Panc1 (cell line): ENCODE measurements around the gene EPHB6. TPM values are rescaled to one million over a fixed set of nuclear protein-coding genes. Genes with fewer than 3 reads are reported as not detected.

ENCODE experiments used
- ATAC-seq: fragments of 200-7000 bp; cut with Tn5 transposase; 2 replicates; pipeline ENCODE4 v1.9.1; 2020; ENCODE audit warnings: mild to moderate bottlenecking, moderate library complexity
- BruUV-seq: library from RNA; stranded (reverse); fragments of 400-500 nt; replicated peaks from 2 replicates; lab custom pipeline; 2021; lab: Mats Ljungman, UMichigan
- CTCF ChIA-PET: fragments of 300-600 bp; sonication (Branson Sonifier 250); formaldehyde crosslinking; loops from one replicate; lab custom pipeline; 2022; ENCODE audit warnings: antibody characterized with exemption; lab: Charles Lee
- POLR2A ChIA-PET: fragments of 300-600 bp; sonication (Branson Sonifier 250); formaldehyde crosslinking; loops from one replicate; lab custom pipeline; 2022; ENCODE audit warnings: antibody characterized with exemption; lab: Charles Lee
- DNase-seq: peaks from one replicate; pipeline ENCODE4 v3.0.0-alpha.2; 2010; ENCODE audit warnings: low read depth, low spot score
- H3K27ac ChIP-seq: 2 replicates; pipeline ENCODE4 v1.5.1; 2011; ENCODE audit warnings: mild to moderate bottlenecking, low read length, inconsistent platforms
- H3K27me3 ChIP-seq: fragments of 200-500 bp; sonication (Bioruptor generic); 2 replicates; pipeline ENCODE4 v1.6.0; 2014; ENCODE audit warnings: low read length, inconsistent platforms; ENCODE audit not compliant: control insufficient read depth, insufficient read depth
- H3K36me3 ChIP-seq: fragments of 200-500 bp; sonication (Bioruptor generic); 2 replicates; pipeline ENCODE4 v1.5.1; 2014; ENCODE audit warnings: inconsistent platforms, mild to moderate bottlenecking, low read length, moderate library complexity; ENCODE audit not compliant: control insufficient read depth, insufficient read depth
- H3K4me1 ChIP-seq: 2 replicates; pipeline ENCODE4 v1.5.1; 2011; ENCODE audit warnings: inconsistent platforms, mild to moderate bottlenecking, low read length, moderate library complexity; ENCODE audit not compliant: control insufficient read depth, insufficient read depth
- H3K4me3 ChIP-seq, 2 experiments: 2 replicates each; pipeline ENCODE4 v1.5.1; 2011 to 2012; ENCODE audit warnings: low read depth in 2 of 2, low read length in 2 of 2, mild to moderate bottlenecking in 2 of 2, inconsistent platforms in 1 of 2, moderate library complexity in 1 of 2
- H3K9me3 ChIP-seq: fragments of 200-500 bp; sonication (Bioruptor generic); 2 replicates; pipeline ENCODE4 v1.5.1; 2014; ENCODE audit warnings: low read depth, mild to moderate bottlenecking, inconsistent platforms, low read length, moderate library complexity; ENCODE audit not compliant: control insufficient read depth, insufficient read depth
- CTCF ChIP-seq: fragments of 450-650 bp; IDR thresholded peaks from 2 replicates; pipeline ENCODE4 v1.5.1; 2017; ENCODE audit warnings: mild to moderate bottlenecking
- POLR2AphosphoS5 ChIP-seq: IDR thresholded peaks from 2 replicates; pipeline ENCODE4 v1.6.1; 2012; ENCODE audit warnings: mild to moderate bottlenecking, low read depth, low read length, moderate library complexity
- REST ChIP-seq, 2 experiments: IDR thresholded peaks; 2 replicates each; pipeline ENCODE4 v1.6.1; 2011 to 2012; ENCODE audit warnings: low read depth in 2 of 2, control low read depth in 1 of 2, low read length in 1 of 2, mild to moderate bottlenecking in 1 of 2, moderate library complexity in 1 of 2; ENCODE audit not compliant: insufficient read depth in 1 of 2
- SIN3A ChIP-seq: IDR thresholded peaks from 2 replicates; pipeline ENCODE4 v1.6.1; 2012; ENCODE audit warnings: low read depth, mild to moderate bottlenecking, low read length, moderate library complexity, borderline replicate concordance; ENCODE audit not compliant: insufficient read depth
- TCF7L2 ChIP-seq: IDR thresholded peaks from 2 replicates; pipeline ENCODE4 v1.6.1; 2011; ENCODE audit warnings: mild to moderate bottlenecking, low read depth, low read length, inconsistent platforms
- in situ Hi-C: cut with HindIII; loops from 2 replicates; pipeline ENCODE4 v1.10.0; 2016; ENCODE audit warnings: low sequenced_read_pairs, low pct_unique_long_range_greater_than_20kb
- intact Hi-C: fragments of 100-400 bp; cut with micrococcal nuclease; formaldehyde crosslinking; loops from one replicate; pipeline ENCODE4 v1.10.0; 2022; ENCODE audit not compliant: unreplicated experiment
- total RNA-seq: library from RNA; stranded (reverse); gene quantifications from one replicate; pipeline ENCODE4 v1.2.1, GENCODE V29; 2021; ENCODE audit not compliant: unreplicated experiment

EPHB6 gene
- total RNA-seq, 1 experiment from 2014 or later: 0.54 TPM

- TF ChIP-seq TCF7L2: no peak
- TF ChIP-seq CTCF: peak; percentile 12; the same call in 1 of the 2 replicates
- H3K4me3 ChIP-seq: no peak overlapping the region
- H3K27ac ChIP-seq: no peak overlapping the region
- in situ Hi-C loops (no loop called here), intact Hi-C loops (no loop called here)
- no TSS peak for BruUV-seq
- POLR2A ChIA-PET: no interaction called here
- no peak for ATAC-seq
- no peak for DNase-seq
- CTCF ChIA-PET: interaction anchor here (0.7 kb wide), 1 partner anchor 108 kb away, joined by 3 read pairs; no protein-coding TSS in a partner anchor
- H3K4me1 ChIP-seq: no peaks in the 10 kb centered on the region
- H3K9me3 ChIP-seq: no peaks in the 10 kb centered on the region
- no peaks in the 10 kb centered on the region for H3K36me3 ChIP-seq
- no peaks in the 10 kb centered on the region; the same call in 1 of the 2 replicates for H3K27me3 ChIP-seq
Measured at GRCh38 chr7:142870566-142871259, 15.8 kb downstream of the EPHB6 start.

GRCh38 chr7:142871260-142872105 lies 16.6 kb downstream of the EPHB6 start:
- TF ChIP-seq SIN3A (no peak), POLR2AphosphoS5 (no peak), REST (IDR thresholded peaks at IDR 0.05; ENCODE audit: insufficient read depth in 1 of 2, low read depth in 2 of 2, low read length in 1 of 2) (no peak), CTCF (no peak)
- no peak overlapping the region for H3K4me3 ChIP-seq
- no TSS peak for BruUV-seq
- in situ Hi-C loops (no loop called here), intact Hi-C loops (no loop called here)
- no peaks in the 10 kb centered on the region; the same call in 1 of the 2 replicates for H3K27me3 ChIP-seq
- no peak for ATAC-seq
- H3K27ac ChIP-seq: no peak overlapping the region
- no peaks in the 10 kb centered on the region for H3K9me3 ChIP-seq
- no peaks in the 10 kb centered on the region for H3K36me3 ChIP-seq
- POLR2A ChIA-PET: no interaction called here
- CTCF ChIA-PET: interaction anchor here (0.5 to 0.6 kb wide), 2 partner anchors 60 to 543 kb away, joined by 3 read pairs; no protein-coding TSS in a partner anchor
- no peaks in the 10 kb centered on the region for H3K4me1 ChIP-seq
- DNase-seq: no peak
